ENCODE results near the gene GRIPAP1. TPM values are rescaled to one million over a fixed set of nuclear protein-coding genes. Genes with fewer than 3 reads are reported as not detected.

The GRIPAP1 gene
- total RNA-seq, 4 donors from 2014 or later = 28.1 to 62.6 (median 33.9) TPM

DNA sequence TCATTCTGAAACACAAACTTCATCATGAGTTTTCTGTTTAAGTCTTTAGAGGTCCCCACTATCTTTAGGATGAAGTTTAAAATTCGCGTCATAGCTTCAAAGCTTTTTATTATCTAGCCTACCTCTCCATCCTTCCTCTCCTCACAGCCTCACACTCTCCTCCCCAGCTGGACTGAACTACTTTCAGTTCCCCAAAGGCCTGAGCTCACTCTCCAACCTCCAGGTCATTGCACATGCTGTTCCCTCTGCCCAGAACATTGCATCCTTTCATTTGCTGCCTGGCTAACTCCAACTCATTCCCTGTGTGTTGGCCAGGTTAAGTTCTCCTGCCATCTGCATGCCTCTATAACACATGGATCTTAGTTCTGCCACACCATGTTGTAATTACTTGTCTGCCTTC lies 41.8 kb downstream of the GRIPAP1 start:
- Histone ChIP-seq H3K27me3 (no peaks in the 10 kb centered on the region), H3K9me3 (no peaks in the 10 kb centered on the region), H3K4me1 (peaks cover 0 to 24% (median 5%) of the 10 kb centered on the region in 3 donors), H3K4me3 (no peak overlapping the region), H3K27ac (peak overlapping the region; percentile 87 to 100 (median 92)), H3K36me3 (peaks cover 0 to 4% of the 10 kb centered on the region in 2 donors)
- TF ChIP-seq EP300 (IDR thresholded peaks at IDR 0.05) (no peak), POLR2AphosphoS5 (IDR thresholded peaks at IDR 0.05) (peak; percentile 24), POLR2A (IDR thresholded peaks at IDR 0.05) (no peak)
- TF ChIP-seq, protein P1, sequence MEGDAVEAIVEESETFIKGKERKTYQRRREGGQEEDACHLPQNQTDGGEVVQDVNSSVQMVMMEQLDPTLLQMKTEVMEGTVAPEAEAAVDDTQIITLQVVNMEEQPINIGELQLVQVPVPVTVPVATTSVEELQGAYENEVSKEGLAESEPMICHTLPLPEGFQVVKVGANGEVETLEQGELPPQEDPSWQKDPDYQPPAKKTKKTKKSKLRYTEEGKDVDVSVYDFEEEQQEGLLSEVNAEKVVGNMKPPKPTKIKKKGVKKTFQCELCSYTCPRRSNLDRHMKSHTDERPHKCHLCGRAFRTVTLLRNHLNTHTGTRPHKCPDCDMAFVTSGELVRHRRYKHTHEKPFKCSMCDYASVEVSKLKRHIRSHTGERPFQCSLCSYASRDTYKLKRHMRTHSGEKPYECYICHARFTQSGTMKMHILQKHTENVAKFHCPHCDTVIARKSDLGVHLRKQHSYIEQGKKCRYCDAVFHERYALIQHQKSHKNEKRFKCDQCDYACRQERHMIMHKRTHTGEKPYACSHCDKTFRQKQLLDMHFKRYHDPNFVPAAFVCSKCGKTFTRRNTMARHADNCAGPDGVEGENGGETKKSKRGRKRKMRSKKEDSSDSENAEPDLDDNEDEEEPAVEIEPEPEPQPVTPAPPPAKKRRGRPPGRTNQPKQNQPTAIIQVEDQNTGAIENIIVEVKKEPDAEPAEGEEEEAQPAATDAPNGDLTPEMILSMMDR (IDR thresholded peaks at IDR 0.05) = no peak
- 87 to 92% methylated on average over 2 of the region's 2 CpGs for WGBS, 2 donors (ENCODE audit: low coverage in 1 of 2)
- ATAC-seq = no peak

DNA sequence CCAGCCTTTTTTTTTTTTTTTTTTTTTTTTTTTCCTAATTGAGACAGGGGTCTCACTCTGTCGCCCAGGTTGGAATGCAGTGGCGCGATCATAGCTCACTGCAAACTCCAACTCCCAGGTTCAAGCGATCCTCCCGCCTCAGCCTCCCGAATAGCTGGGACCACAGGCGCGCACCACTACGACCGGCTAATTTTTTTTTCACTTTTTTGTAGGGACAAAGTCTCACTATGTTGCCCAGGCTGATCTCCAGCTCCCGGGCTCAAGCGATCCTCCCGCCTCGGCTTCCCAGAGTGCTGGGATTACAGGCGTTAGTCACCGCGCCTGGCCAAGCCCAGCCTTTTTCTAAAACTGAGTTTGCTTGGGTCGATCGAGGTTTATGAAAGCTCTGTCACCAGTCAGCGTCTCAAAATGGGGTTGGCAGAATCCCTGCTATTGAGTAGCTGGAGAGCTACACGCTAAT lies 43.4 kb downstream of the GRIPAP1 start:
- WGBS, 2 donors (ENCODE audit: low coverage in 1 of 2) = 0 to 38% methylated on average over 5 to 9 of the region's 21 CpGs
- TF ChIP-seq POLR2A (IDR thresholded peaks at IDR 0.05) = no peak
- TF ChIP-seq, protein P1 (IDR thresholded peaks at IDR 0.05) = no peak
- no peak for TF ChIP-seq POLR2AphosphoS5 (IDR thresholded peaks at IDR 0.05)
- no peak for TF ChIP-seq EP300 (IDR thresholded peaks at IDR 0.05)
- Histone ChIP-seq H3K27ac (peak overlapping the region; percentile 87 to 100 (median 92)), H3K9me3 (no peaks in the 10 kb centered on the region), H3K4me3 (peak overlapping the region; percentile 69 to 73), H3K4me1 (peaks cover 4 to 40% (median 5%) of the 10 kb centered on the region in 3 donors), H3K36me3 (peaks cover 0 to 5% of the 10 kb centered on the region in 2 donors), H3K27me3 (no peaks in the 10 kb centered on the region)
- ATAC-seq = peak; percentile 4

DNA sequence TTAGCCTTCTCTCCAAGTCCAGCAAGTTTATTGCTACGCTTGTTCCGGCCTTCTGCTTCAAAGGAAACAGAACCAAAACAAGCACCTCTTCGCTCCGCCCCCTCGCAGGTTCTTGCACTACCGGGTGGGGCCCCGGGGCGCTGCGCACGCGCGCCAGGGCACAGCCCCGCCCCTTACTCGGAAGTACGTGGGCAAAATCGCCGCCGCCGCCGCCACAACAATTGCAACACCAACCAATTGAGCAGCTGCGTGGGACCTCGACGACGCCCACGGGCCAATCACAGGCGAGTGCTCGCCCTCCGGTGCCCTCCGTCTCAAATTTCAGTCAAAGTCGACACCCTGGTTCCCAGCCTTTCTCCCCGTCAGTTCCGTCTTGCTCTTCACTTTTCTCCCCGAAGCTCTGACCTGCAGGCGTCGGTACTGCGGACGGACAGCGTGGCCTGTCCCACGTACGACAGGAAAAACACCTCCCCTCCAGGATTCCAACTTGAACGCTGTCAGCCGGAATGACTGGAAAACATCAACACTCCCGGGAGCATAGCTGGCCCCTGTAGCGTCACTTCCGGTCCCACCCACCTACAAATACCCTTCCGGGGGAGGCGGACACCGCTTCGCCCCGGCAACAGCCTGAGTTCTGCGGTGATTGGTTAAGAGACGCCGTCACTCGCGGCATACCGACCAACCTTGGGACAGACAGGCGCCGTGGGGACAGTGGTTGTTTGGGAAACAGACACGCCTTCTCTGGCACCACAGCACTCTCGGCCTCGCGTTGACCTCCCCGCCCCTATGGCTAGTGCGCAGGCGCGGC lies 44.0 kb downstream of the GRIPAP1 start:
- Histone ChIP-seq H3K27ac (peak overlapping the region; percentile 91 to 100 (median 92)), H3K9me3 (no peaks in the 10 kb centered on the region), H3K4me3 (peak overlapping the region; percentile 73 to 99), H3K36me3 (peaks cover 0 to 5% of the 10 kb centered on the region in 2 donors), H3K27me3 (no peaks in the 10 kb centered on the region), H3K4me1 (peaks cover 5 to 46% (median 5%) of the 10 kb centered on the region in 3 donors)
- WGBS, 2 donors (ENCODE audit: low coverage in 1 of 2) = 0% methylated on average over 13 of the region's 66 CpGs; no CpG with 5 or more reads in 1 of the 2 donors
- ATAC-seq = peak; percentile 94
- TF ChIP-seq EP300 (IDR thresholded peaks at IDR 0.05) = no peak
- TF ChIP-seq, protein P1 (IDR thresholded peaks at IDR 0.05) = peak in 1 of 4 experiments; percentile 9
- peak; percentile 41 to 54 for TF ChIP-seq POLR2A (IDR thresholded peaks at IDR 0.05)
- TF ChIP-seq POLR2AphosphoS5 (IDR thresholded peaks at IDR 0.05) = peak; percentile 72

DNA sequence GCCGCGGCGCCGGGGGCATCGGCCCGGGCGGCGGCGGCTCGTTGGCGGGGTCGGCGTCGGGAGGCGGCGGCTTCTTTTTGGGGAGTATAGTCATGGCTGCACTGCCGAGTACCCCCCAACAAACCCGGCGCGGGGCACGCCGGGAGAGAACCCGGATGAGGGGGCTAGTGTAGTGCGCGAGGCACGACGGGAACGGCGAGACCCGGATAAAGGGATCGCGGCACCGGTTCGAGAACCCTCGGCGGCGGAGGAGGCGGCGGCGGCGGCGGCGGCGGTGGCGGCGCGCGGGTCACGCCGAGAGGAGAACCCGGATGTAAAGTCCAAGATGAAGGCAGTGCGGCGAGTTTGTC lies 44.6 kb downstream of the GRIPAP1 start, which contains the start of gene OTUD5:
Gene OTUD5 (minus strand): TSS at position 131 of the 350 bp plus-strand sequence. CDS start 37 bp downstream, at position 94.
- 27% methylated on average over 15 of the region's 53 CpGs; no CpG with 5 or more reads in 1 of the 2 donors for WGBS, 2 donors (ENCODE audit: low coverage in 1 of 2)
- H3K36me3 ChIP-seq = peaks cover 0 to 5% of the 10 kb centered on the region in 2 donors

More for the DNA sequence above, 44.6 kb downstream of the GRIPAP1 start, which contains the start of gene OTUD5:
- ATAC-seq = peak; percentile 39
- peaks cover 5 to 52% (median 9%) of the 10 kb centered on the region in 3 donors for H3K4me1 ChIP-seq
- H3K4me3 ChIP-seq = peak within 1 kb of the TSS; percentile 73 to 99
- TF ChIP-seq POLR2AphosphoS5 (IDR thresholded peaks at IDR 0.05) (no peak), POLR2A (IDR thresholded peaks at IDR 0.05) (no peak), EP300 (IDR thresholded peaks at IDR 0.05) (no peak)
- TF ChIP-seq, protein P1 (IDR thresholded peaks at IDR 0.05) = no peak
- no peaks in the 10 kb centered on the region for H3K9me3 ChIP-seq
- peak within 1 kb of the TSS; percentile 91 to 100 (median 92) for H3K27ac ChIP-seq
- no peaks in the 10 kb centered on the region for H3K27me3 ChIP-seq
